Measurements from ENCODE around the gene UMPS.

UMPS gene

GRCh38 chr3:124761935-124762660 is 31.8 kb downstream of the UMPS start:
- no peaks in the 10 kb centered on the region for H3K27me3 ChIP-seq (ENCODE audit: control insufficient read depth in 1 of 2, insufficient read depth in 2 of 2, low read length in 2 of 2)
- no peak overlapping the region for H3K9ac ChIP-seq (ENCODE audit: low read depth in 1 of 2, low read length in 2 of 2)
- peaks cover 6 to 11% of the 10 kb centered on the region in 2 donors for H3K4me1 ChIP-seq (ENCODE audit: control insufficient read depth in 1 of 2, insufficient read depth in 2 of 2, low read length in 2 of 2)
- peaks cover 12 to 32% of the 10 kb centered on the region in 2 donors for H3K36me3 ChIP-seq (ENCODE audit: control insufficient read depth in 1 of 2, insufficient read depth in 2 of 2, low read length in 2 of 2)
- no peak overlapping the region for H3K4me3 ChIP-seq (ENCODE audit: low read depth in 1 of 2, low read length in 2 of 2)
- no peak overlapping the region for H3K27ac ChIP-seq (ENCODE audit: low read depth, low read length)
- no peaks in the 10 kb centered on the region for H3K9me3 ChIP-seq (ENCODE audit: control insufficient read depth in 1 of 2, low read length in 2 of 2)

- Histone ChIP-seq H3K9ac (ENCODE audit: low read depth in 1 of 2, low read length in 2 of 2) (no peak overlapping the region), H3K27ac (ENCODE audit: low read depth, low read length) (no peak overlapping the region), H3K36me3 (ENCODE audit: control insufficient read depth in 1 of 2, insufficient read depth in 2 of 2, low read length in 2 of 2) (peaks cover 12 to 36% of the 10 kb centered on the region in 2 donors), H3K27me3 (ENCODE audit: control insufficient read depth in 1 of 2, insufficient read depth in 2 of 2, low read length in 2 of 2) (no peaks in the 10 kb centered on the region), H3K4me1 (ENCODE audit: control insufficient read depth in 1 of 2, insufficient read depth in 2 of 2, low read length in 2 of 2) (peaks cover 6 to 11% of the 10 kb centered on the region in 2 donors), H3K9me3 (ENCODE audit: control insufficient read depth in 1 of 2, low read length in 2 of 2) (no peaks in the 10 kb centered on the region), H3K4me3 (ENCODE audit: low read depth in 1 of 2, low read length in 2 of 2) (no peak overlapping the region)
Measured at GRCh38 chr3:124762661-124763011, 32.4 kb downstream of the UMPS start.

- Histone ChIP-seq H3K9ac (ENCODE audit: low read depth in 1 of 2, low read length in 2 of 2) (no peak overlapping the region), H3K36me3 (ENCODE audit: control insufficient read depth in 1 of 2, insufficient read depth in 2 of 2, low read length in 2 of 2) (peaks cover 15 to 36% of the 10 kb centered on the region in 2 donors), H3K9me3 (ENCODE audit: control insufficient read depth in 1 of 2, low read length in 2 of 2) (no peaks in the 10 kb centered on the region), H3K4me1 (ENCODE audit: control insufficient read depth in 1 of 2, insufficient read depth in 2 of 2, low read length in 2 of 2) (peaks cover 6 to 11% of the 10 kb centered on the region in 2 donors), H3K27ac (ENCODE audit: low read depth, low read length) (no peak overlapping the region), H3K27me3 (ENCODE audit: control insufficient read depth in 1 of 2, insufficient read depth in 2 of 2, low read length in 2 of 2) (no peaks in the 10 kb centered on the region), H3K4me3 (ENCODE audit: low read depth in 1 of 2, low read length in 2 of 2) (no peak overlapping the region)
Measured at GRCh38 chr3:124763206-124763605, 33.0 kb downstream of the UMPS start.

GRCh38 chr3:124763644-124764358 is 33.5 kb downstream of the UMPS start:
- H3K27me3 ChIP-seq (ENCODE audit: control insufficient read depth in 1 of 2, insufficient read depth in 2 of 2, low read length in 2 of 2), result no peaks in the 10 kb centered on the region
- H3K36me3 ChIP-seq (ENCODE audit: control insufficient read depth in 1 of 2, insufficient read depth in 2 of 2, low read length in 2 of 2), result peaks cover 20 to 40% of the 10 kb centered on the region in 2 donors
- no peak overlapping the region for H3K27ac ChIP-seq (ENCODE audit: low read depth, low read length)
- no peak overlapping the region for H3K9ac ChIP-seq (ENCODE audit: low read depth in 1 of 2, low read length in 2 of 2)
- H3K4me3 ChIP-seq (ENCODE audit: low read depth in 1 of 2, low read length in 2 of 2), result no peak overlapping the region
- H3K9me3 ChIP-seq (ENCODE audit: control insufficient read depth in 1 of 2, low read length in 2 of 2), result no peaks in the 10 kb centered on the region
- H3K4me1 ChIP-seq (ENCODE audit: control insufficient read depth in 1 of 2, insufficient read depth in 2 of 2, low read length in 2 of 2), result peaks cover 6 to 11% of the 10 kb centered on the region in 2 donors

- H3K9ac ChIP-seq (ENCODE audit: low read depth in 1 of 2, low read length in 2 of 2), result no peak overlapping the region
- no peak overlapping the region for H3K27ac ChIP-seq (ENCODE audit: low read depth, low read length)
Measured at GRCh38 chr3:124764746-124765145, 34.5 kb downstream of the UMPS start.

GRCh38 chr3:124765197-124765840 is 35.1 kb downstream of the UMPS start:
- H3K9ac ChIP-seq (ENCODE audit: low read depth in 1 of 2, low read length in 2 of 2), result no peak overlapping the region
- no peaks in the 10 kb centered on the region for H3K9me3 ChIP-seq (ENCODE audit: control insufficient read depth in 1 of 2, low read length in 2 of 2)
- H3K4me3 ChIP-seq (ENCODE audit: low read depth in 1 of 2, low read length in 2 of 2), result no peak overlapping the region
- peaks cover 20 to 43% of the 10 kb centered on the region in 2 donors for H3K36me3 ChIP-seq (ENCODE audit: control insufficient read depth in 1 of 2, insufficient read depth in 2 of 2, low read length in 2 of 2)
- no peaks in the 10 kb centered on the region for H3K27me3 ChIP-seq (ENCODE audit: control insufficient read depth in 1 of 2, insufficient read depth in 2 of 2, low read length in 2 of 2)
- H3K27ac ChIP-seq (ENCODE audit: low read depth, low read length), result no peak overlapping the region
- H3K4me1 ChIP-seq (ENCODE audit: control insufficient read depth in 1 of 2, insufficient read depth in 2 of 2, low read length in 2 of 2), result peaks cover 6 to 11% of the 10 kb centered on the region in 2 donors

More at GRCh38 chr3:124764746-124765145, 34.5 kb downstream of the UMPS start:
- Histone ChIP-seq H3K9me3 (ENCODE audit: control insufficient read depth in 1 of 2, low read length in 2 of 2) (no peaks in the 10 kb centered on the region), H3K4me3 (ENCODE audit: low read depth in 1 of 2, low read length in 2 of 2) (no peak overlapping the region), H3K4me1 (ENCODE audit: control insufficient read depth in 1 of 2, insufficient read depth in 2 of 2, low read length in 2 of 2) (peaks cover 6 to 11% of the 10 kb centered on the region in 2 donors), H3K36me3 (ENCODE audit: control insufficient read depth in 1 of 2, insufficient read depth in 2 of 2, low read length in 2 of 2) (peaks cover 20 to 43% of the 10 kb centered on the region in 2 donors), H3K27me3 (ENCODE audit: control insufficient read depth in 1 of 2, insufficient read depth in 2 of 2, low read length in 2 of 2) (no peaks in the 10 kb centered on the region)

GRCh38 chr3:124766113-124767095 is 36.2 kb downstream of the UMPS start:
- Histone ChIP-seq H3K9me3 (ENCODE audit: control insufficient read depth in 1 of 2, low read length in 2 of 2) (no peaks in the 10 kb centered on the region), H3K9ac (ENCODE audit: low read depth in 1 of 2, low read length in 2 of 2) (no peak overlapping the region), H3K27ac (ENCODE audit: low read depth, low read length) (no peak overlapping the region), H3K4me1 (ENCODE audit: control insufficient read depth in 1 of 2, insufficient read depth in 2 of 2, low read length in 2 of 2) (peaks cover 1% of the 10 kb centered on the region in 2 donors), H3K27me3 (ENCODE audit: control insufficient read depth in 1 of 2, insufficient read depth in 2 of 2, low read length in 2 of 2) (no peaks in the 10 kb centered on the region), H3K36me3 (ENCODE audit: control insufficient read depth in 1 of 2, insufficient read depth in 2 of 2, low read length in 2 of 2) (peaks cover 20 to 43% of the 10 kb centered on the region in 2 donors), H3K4me3 (ENCODE audit: low read depth in 1 of 2, low read length in 2 of 2) (no peak overlapping the region)

GRCh38 chr3:124767264-124767663 is 37.0 kb downstream of the UMPS start:
- Histone ChIP-seq H3K36me3 (ENCODE audit: control insufficient read depth in 1 of 2, insufficient read depth in 2 of 2, low read length in 2 of 2) (peaks cover 20 to 43% of the 10 kb centered on the region in 2 donors), H3K9me3 (ENCODE audit: control insufficient read depth in 1 of 2, low read length in 2 of 2) (no peaks in the 10 kb centered on the region), H3K9ac (ENCODE audit: low read depth in 1 of 2, low read length in 2 of 2) (no peak overlapping the region), H3K4me1 (ENCODE audit: control insufficient read depth in 1 of 2, insufficient read depth in 2 of 2, low read length in 2 of 2) (peaks cover 4 to 5% of the 10 kb centered on the region in 2 donors), H3K27me3 (ENCODE audit: control insufficient read depth in 1 of 2, insufficient read depth in 2 of 2, low read length in 2 of 2) (no peaks in the 10 kb centered on the region), H3K4me3 (ENCODE audit: low read depth in 1 of 2, low read length in 2 of 2) (no peak overlapping the region), H3K27ac (ENCODE audit: low read depth, low read length) (no peak overlapping the region)

- no peak overlapping the region for H3K4me3 ChIP-seq (ENCODE audit: low read depth in 1 of 2, low read length in 2 of 2)
- peaks cover 20 to 43% of the 10 kb centered on the region in 2 donors for H3K36me3 ChIP-seq (ENCODE audit: control insufficient read depth in 1 of 2, insufficient read depth in 2 of 2, low read length in 2 of 2)
- no peak overlapping the region for H3K9ac ChIP-seq (ENCODE audit: low read depth in 1 of 2, low read length in 2 of 2)
- peaks cover 7 to 8% of the 10 kb centered on the region in 2 donors for H3K4me1 ChIP-seq (ENCODE audit: control insufficient read depth in 1 of 2, insufficient read depth in 2 of 2, low read length in 2 of 2)
- no peak overlapping the region for H3K27ac ChIP-seq (ENCODE audit: low read depth, low read length)
- H3K27me3 ChIP-seq (ENCODE audit: control insufficient read depth in 1 of 2, insufficient read depth in 2 of 2, low read length in 2 of 2), result peaks cover 0 to 3% of the 10 kb centered on the region in 2 donors
- H3K9me3 ChIP-seq (ENCODE audit: control insufficient read depth in 1 of 2, low read length in 2 of 2), result no peaks in the 10 kb centered on the region
Measured at GRCh38 chr3:124767691-124768090, 37.4 kb downstream of the UMPS start.

All from duodenal mucosa (tissue), 2 donors.